Esophagus squamous epithelium (tissue), 4 donors: ENCODE measurements around the gene EEF1AKMT1.

ENCODE experiments used
- POLR2A ChIP-seq, 4 donors: fragments of 450-650 bp; IDR thresholded peaks; one replicate each; pipeline ENCODE4 v1.6.1; 2017; ENCODE audit warnings: antibody characterized with exemption in 4 of 4, mild to moderate bottlenecking in 4 of 4, moderate library complexity in 3 of 4
- TF ChIP-seq, protein P1 (sequence below), 6 experiments: fragments of 450-650 bp in 4 of 6; fragments of 200-600 bp in 2 of 6; sonication (generic) in 2 of 6; IDR thresholded peaks; one replicate each; pipeline ENCODE4 v1.5.1; 2016 to 2019; ENCODE audit warnings: antibody characterized with exemption in 6 of 6, mild to moderate bottlenecking in 4 of 6, moderate library complexity in 4 of 6

- TF ChIP-seq, protein P1, sequence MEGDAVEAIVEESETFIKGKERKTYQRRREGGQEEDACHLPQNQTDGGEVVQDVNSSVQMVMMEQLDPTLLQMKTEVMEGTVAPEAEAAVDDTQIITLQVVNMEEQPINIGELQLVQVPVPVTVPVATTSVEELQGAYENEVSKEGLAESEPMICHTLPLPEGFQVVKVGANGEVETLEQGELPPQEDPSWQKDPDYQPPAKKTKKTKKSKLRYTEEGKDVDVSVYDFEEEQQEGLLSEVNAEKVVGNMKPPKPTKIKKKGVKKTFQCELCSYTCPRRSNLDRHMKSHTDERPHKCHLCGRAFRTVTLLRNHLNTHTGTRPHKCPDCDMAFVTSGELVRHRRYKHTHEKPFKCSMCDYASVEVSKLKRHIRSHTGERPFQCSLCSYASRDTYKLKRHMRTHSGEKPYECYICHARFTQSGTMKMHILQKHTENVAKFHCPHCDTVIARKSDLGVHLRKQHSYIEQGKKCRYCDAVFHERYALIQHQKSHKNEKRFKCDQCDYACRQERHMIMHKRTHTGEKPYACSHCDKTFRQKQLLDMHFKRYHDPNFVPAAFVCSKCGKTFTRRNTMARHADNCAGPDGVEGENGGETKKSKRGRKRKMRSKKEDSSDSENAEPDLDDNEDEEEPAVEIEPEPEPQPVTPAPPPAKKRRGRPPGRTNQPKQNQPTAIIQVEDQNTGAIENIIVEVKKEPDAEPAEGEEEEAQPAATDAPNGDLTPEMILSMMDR (IDR thresholded peaks at IDR 0.05): no peak
- TF ChIP-seq POLR2A (IDR thresholded peaks at IDR 0.05): no peak
Observed at GRCh38 chr13:20822406-20822805, 48.6 kb upstream of the EEF1AKMT1 start.
